ENCODE results near the gene LPCAT2.

The LPCAT2 gene

DNA sequence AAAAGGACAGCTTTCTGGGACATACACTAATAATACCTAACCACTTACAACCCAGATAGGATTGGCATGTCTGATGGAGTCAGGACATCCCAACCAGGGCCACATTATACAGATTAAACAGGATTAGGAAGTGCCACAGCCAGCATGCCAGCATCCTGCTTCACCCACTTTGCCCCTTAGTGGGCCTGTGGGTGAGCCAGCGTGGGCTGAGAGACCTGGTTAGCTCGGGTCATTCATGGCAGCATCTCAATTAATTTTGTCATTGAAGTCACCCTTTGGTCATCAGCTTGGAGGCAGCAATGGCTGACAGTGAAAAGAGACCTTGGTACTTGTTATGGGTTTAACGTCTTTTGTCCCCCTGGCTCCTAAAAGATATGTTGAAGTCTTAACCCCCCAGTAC is 117.0 kb downstream of the LPCAT2 start:
- H3K4me3 ChIP-seq (ENCODE audit: low read depth, low read length) = no peak overlapping the region
- DNase-seq (ENCODE audit: low read depth) = no peak
- TF ChIP-seq, protein P1, sequence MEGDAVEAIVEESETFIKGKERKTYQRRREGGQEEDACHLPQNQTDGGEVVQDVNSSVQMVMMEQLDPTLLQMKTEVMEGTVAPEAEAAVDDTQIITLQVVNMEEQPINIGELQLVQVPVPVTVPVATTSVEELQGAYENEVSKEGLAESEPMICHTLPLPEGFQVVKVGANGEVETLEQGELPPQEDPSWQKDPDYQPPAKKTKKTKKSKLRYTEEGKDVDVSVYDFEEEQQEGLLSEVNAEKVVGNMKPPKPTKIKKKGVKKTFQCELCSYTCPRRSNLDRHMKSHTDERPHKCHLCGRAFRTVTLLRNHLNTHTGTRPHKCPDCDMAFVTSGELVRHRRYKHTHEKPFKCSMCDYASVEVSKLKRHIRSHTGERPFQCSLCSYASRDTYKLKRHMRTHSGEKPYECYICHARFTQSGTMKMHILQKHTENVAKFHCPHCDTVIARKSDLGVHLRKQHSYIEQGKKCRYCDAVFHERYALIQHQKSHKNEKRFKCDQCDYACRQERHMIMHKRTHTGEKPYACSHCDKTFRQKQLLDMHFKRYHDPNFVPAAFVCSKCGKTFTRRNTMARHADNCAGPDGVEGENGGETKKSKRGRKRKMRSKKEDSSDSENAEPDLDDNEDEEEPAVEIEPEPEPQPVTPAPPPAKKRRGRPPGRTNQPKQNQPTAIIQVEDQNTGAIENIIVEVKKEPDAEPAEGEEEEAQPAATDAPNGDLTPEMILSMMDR (IDR thresholded peaks at IDR 0.05; ENCODE audit: low read depth, low read length, missing control alignments) = no peak

DNA sequence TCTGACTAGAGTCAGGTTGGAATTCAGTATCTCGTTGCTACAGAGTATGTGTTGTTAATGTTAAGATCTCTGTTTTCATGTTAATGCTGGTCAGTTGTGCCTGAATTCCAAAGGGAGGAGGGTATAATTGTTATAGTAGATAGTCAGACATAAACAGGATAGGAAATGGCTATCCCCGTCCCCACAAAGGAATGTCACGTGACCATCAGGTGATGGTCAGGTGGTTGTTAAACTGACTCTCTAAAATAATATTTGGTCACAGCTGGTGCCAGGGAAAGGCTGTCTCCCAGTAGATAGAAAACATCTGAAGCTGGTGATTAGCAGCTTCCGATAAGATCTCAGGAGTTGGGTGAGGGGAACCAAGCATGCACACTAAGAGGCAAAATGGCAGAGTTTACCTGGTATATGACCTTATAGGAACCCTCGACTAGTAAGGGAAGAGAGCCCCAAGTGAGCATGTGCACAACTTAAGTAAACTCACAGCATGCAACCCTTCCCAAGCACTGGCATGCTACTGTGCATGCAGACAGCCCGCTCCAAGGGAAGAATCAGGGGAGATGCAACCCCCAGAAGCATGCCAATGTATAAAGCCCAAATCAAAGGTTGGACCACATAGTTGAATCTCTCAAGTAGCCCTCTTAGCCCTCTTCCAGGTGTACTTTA is 119.6 kb downstream of the LPCAT2 start:
- DNase-seq (ENCODE audit: low read depth) = no peak
- H3K4me3 ChIP-seq (ENCODE audit: low read depth, low read length) = no peak overlapping the region
- TF ChIP-seq, protein P1 (IDR thresholded peaks at IDR 0.05; ENCODE audit: low read depth, low read length, missing control alignments) = no peak

DNA sequence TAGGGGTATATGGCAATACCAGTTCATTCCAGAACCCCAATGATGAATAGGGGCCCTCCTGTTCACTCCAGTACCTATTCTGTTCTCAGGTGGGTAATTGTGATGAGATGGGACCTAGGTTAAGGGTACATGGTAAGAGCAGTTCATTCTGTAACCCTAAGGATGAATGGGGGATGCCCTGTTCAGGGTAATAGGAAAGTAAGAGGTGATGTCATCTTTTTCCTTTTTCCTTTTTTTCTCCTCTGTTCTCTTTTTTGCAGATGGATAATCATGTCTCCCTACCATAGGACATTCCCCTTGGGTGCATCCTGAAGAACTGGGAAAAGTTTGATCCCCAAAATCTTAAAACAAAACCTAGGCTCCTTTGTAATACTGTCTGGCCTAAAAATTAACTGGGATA is 121.9 kb downstream of the LPCAT2 start:
- no peak for DNase-seq (ENCODE audit: low read depth)
- no peak overlapping the region for H3K4me3 ChIP-seq (ENCODE audit: low read depth, low read length)
- TF ChIP-seq, protein P1 (IDR thresholded peaks at IDR 0.05; ENCODE audit: low read depth, low read length, missing control alignments) = no peak

DNA sequence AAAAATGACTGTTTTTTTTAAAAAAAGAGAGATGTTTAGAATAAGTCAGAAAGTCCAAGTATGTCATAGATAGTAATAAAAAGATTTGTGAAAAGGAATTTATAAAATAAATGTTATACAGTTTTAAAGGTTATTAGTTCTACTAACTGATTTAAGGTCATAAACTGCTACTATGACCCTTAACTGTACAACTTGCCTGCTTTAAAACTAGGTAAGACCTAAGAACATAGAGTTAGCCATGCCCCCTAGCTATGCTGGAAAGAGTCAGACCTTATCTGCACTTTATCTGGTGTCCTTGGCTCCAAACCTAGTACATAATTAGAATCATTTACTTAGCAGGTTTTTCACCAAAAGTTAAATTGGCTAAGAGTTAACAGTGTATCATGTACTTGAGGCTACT is 123.4 kb downstream of the LPCAT2 start:
- DNase-seq (ENCODE audit: low read depth) = no peak
- no peak overlapping the region for H3K4me3 ChIP-seq (ENCODE audit: low read depth, low read length)
- TF ChIP-seq, protein P1 (IDR thresholded peaks at IDR 0.05; ENCODE audit: low read depth, low read length, missing control alignments) = no peak

DNA sequence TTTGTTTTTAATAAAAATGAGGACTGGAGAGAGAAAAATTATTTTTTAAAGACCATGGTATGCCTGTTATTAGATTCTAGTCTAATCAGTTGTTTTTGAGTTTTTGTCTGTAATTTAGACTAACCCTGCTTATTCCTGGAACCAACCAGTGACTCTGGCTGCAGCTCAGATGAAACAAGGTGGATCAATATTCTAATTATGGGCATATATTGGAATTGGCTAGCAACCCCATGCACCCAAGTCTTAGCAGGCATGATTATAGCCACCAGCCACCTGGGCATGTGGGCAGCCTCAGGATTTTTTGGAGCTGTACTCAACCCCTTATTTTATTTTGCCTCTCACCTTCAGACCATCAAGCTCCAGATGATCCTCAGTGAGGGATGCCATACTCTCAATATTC is 125.3 kb downstream of the LPCAT2 start:
- TF ChIP-seq, protein P1 (IDR thresholded peaks at IDR 0.05; ENCODE audit: low read depth, low read length, missing control alignments) = no peak
- no peak for DNase-seq (ENCODE audit: low read depth)
- no peak overlapping the region for H3K4me3 ChIP-seq (ENCODE audit: low read depth, low read length)

All from GM12864 (cell line).